Rectal smooth muscle tissue (tissue), 1 donor: ENCODE data around the gene POU3F1.

Experiments used
- H3K27ac ChIP-seq: one replicate; pipeline ENCODE4 v1.7.0; 2013; ENCODE audit warnings: low read depth, low read length, inconsistent platforms
- H3K27me3 ChIP-seq: one replicate; pipeline ENCODE4 v1.7.0; 2013; ENCODE audit warnings: low read length; ENCODE audit not compliant: control insufficient read depth, insufficient read depth
- H3K36me3 ChIP-seq: one replicate; pipeline ENCODE4 v1.7.0; 2013; ENCODE audit warnings: low read length; ENCODE audit not compliant: control insufficient read depth, insufficient read depth
- H3K4me1 ChIP-seq: one replicate; pipeline ENCODE4 v1.7.0; 2013; ENCODE audit warnings: low read length; ENCODE audit not compliant: control insufficient read depth, insufficient read depth
- H3K4me3 ChIP-seq: one replicate; pipeline ENCODE4 v1.7.0; 2013; ENCODE audit warnings: low read length
- H3K9ac ChIP-seq: one replicate; pipeline ENCODE4 v1.7.0; 2013; ENCODE audit warnings: low read length

The POU3F1 gene

DNA sequence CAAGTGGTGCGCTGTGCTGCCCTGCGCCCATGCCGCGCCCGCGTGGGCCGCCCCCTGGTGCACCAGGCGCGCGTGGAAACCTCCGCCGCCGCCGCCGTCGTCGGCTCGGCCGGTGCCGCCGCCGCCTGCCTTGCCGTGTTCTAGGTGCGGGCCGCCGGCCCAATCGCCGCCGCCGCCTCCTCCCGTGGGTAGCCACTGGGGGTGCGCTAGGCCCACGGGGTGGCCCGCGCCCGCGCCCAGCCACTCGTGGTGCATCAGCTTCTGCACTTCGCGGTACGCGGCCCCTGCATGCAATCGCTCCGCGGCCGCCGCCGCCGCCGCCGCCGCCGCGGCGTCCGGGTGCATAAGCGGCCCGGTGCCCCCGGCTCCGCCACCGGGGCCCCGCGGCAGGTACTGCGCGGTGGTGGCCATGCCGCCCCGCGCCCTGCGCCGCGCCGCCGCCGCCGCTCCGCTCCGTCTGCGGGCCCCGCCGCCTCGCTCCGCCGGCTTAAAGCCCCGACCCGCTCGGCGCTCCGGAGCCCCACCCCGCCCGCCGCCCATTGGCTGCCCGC is at the start of gene POU3F1:
POU3F1 (minus strand) TSS at position 461 of the 551 bp plus-strand sequence; CDS start at position 411, 50 bp downstream.
- Histone ChIP-seq H3K27ac (no peak within 1 kb of the TSS), H3K9ac (no peak within 1 kb of the TSS), H3K27me3 (peaks cover 31% of the 10 kb centered on the region)

DNA sequence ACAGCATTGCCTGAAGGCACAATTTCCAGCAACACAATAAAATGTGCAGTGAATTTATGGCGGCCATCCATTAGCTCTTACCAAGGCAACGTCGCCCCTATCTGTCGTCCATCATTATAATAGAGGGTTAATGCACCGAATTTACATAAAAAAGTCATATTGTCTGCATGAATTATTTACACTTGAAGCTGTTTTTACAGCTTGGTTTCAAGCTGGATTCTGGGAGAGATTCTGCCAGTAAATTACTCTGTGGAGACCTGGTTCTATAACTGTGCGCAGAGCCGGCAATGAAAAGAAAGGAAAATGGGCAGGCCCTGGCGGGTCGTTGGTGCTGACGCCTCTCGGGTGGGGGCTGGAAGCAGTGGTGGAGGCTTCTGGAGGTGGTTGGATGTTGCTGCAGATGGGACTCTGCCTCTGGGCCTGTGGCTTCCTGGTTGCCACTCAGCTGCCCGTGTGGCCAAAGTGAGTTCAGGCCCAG is 48.9 kb upstream of the POU3F1 start:
- no peak overlapping the region for H3K27ac ChIP-seq
- H3K9ac ChIP-seq, result no peak overlapping the region
- H3K27me3 ChIP-seq, result no peaks in the 10 kb centered on the region
- H3K4me3 ChIP-seq, result no peak overlapping the region
- H3K4me1 ChIP-seq, result no peaks in the 10 kb centered on the region
- no peaks in the 10 kb centered on the region for H3K36me3 ChIP-seq

More for the DNA sequence above, at the start of gene POU3F1:
- Histone ChIP-seq H3K4me1 (peaks cover 2% of the 10 kb centered on the region), H3K36me3 (no peaks in the 10 kb centered on the region), H3K4me3 (peak within 1 kb of the TSS; percentile 70)

- H3K9ac ChIP-seq, result no peak overlapping the region
- H3K27me3 ChIP-seq, result no peaks in the 10 kb centered on the region
- no peaks in the 10 kb centered on the region for H3K36me3 ChIP-seq
- H3K27ac ChIP-seq, result no peak overlapping the region
- no peaks in the 10 kb centered on the region for H3K4me1 ChIP-seq
- no peak overlapping the region for H3K4me3 ChIP-seq
Measured at GRCh38 chr1:38094711-38095290, 48.2 kb upstream of the POU3F1 start.

GRCh38 chr1:38093569-38094520 is 47.3 kb upstream of the POU3F1 start:
- Histone ChIP-seq H3K9ac (no peak overlapping the region), H3K4me3 (no peak overlapping the region), H3K36me3 (no peaks in the 10 kb centered on the region), H3K27me3 (no peaks in the 10 kb centered on the region), H3K4me1 (no peaks in the 10 kb centered on the region), H3K27ac (no peak overlapping the region)

DNA sequence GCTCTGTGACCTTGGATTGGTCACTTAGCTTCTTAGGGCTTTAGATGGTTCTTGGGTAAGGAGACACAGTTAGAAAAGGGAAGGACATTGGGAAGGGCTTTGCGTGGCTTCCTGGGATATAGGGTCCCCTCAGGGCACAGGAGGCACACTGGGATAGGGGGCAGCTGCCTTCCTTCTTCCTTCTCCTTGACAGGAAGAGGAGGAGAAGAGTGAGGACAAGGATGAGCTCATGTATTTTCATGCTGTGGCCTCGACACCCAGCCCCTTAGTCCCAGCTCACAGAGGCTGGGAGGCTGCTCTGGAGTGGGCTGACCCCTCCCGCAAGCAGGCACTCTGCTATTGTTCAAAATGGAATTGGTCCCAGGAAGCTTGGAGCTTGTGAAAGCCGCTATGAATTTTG is 45.7 kb upstream of the POU3F1 start:
- Histone ChIP-seq H3K36me3 (no peaks in the 10 kb centered on the region), H3K27me3 (peaks cover 5% of the 10 kb centered on the region), H3K4me3 (no peak overlapping the region), H3K9ac (no peak overlapping the region), H3K27ac (no peak overlapping the region), H3K4me1 (no peaks in the 10 kb centered on the region)

- H3K4me3 ChIP-seq, result no peak overlapping the region
- H3K27me3 ChIP-seq, result peaks cover 8% of the 10 kb centered on the region
- H3K36me3 ChIP-seq, result no peaks in the 10 kb centered on the region
- H3K4me1 ChIP-seq, result no peaks in the 10 kb centered on the region
- no peak overlapping the region for H3K9ac ChIP-seq
- no peak overlapping the region for H3K27ac ChIP-seq
Measured at GRCh38 chr1:38090796-38091195, 44.2 kb upstream of the POU3F1 start.

- peaks cover 8% of the 10 kb centered on the region for H3K27me3 ChIP-seq
- H3K36me3 ChIP-seq, result no peaks in the 10 kb centered on the region
- H3K4me1 ChIP-seq, result no peaks in the 10 kb centered on the region
- no peak overlapping the region for H3K4me3 ChIP-seq
- no peak overlapping the region for H3K9ac ChIP-seq
- H3K27ac ChIP-seq, result no peak overlapping the region
Measured at GRCh38 chr1:38089712-38090360, 43.2 kb upstream of the POU3F1 start.

DNA sequence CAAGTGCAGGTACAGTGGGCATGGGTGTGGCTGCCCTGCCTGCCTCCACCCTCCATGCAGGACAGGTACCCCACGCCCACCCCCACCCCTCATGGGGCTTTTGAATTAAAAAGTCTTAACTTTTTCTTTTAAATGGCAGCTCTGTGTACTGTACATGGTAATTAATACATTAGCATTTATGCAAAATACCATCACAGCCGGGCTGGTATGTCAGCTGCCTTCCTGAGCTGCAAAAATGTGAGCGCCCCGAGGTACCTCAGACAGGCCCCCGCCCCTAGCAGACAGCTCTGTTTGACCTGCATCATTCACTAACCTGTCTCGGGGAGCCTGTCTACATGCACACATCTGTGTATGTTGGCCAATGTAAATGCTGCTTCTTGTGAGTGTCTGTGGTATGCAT is 42.2 kb upstream of the POU3F1 start:
- H3K4me1 ChIP-seq, result no peaks in the 10 kb centered on the region
- peaks cover 8% of the 10 kb centered on the region for H3K27me3 ChIP-seq
- H3K36me3 ChIP-seq, result no peaks in the 10 kb centered on the region
- no peak overlapping the region for H3K27ac ChIP-seq
- H3K4me3 ChIP-seq, result no peak overlapping the region
- no peak overlapping the region for H3K9ac ChIP-seq

GRCh38 chr1:38088366-38088765 is 41.8 kb upstream of the POU3F1 start:
- Histone ChIP-seq H3K27ac (no peak overlapping the region), H3K36me3 (no peaks in the 10 kb centered on the region), H3K9ac (no peak overlapping the region), H3K4me1 (no peaks in the 10 kb centered on the region), H3K27me3 (peaks cover 8% of the 10 kb centered on the region), H3K4me3 (no peak overlapping the region)

GRCh38 chr1:38087676-38088075 is 41.1 kb upstream of the POU3F1 start:
- Histone ChIP-seq H3K9ac (no peak overlapping the region), H3K27ac (no peak overlapping the region), H3K4me1 (no peaks in the 10 kb centered on the region), H3K36me3 (no peaks in the 10 kb centered on the region), H3K4me3 (no peak overlapping the region), H3K27me3 (peaks cover 8% of the 10 kb centered on the region)

GRCh38 chr1:38085666-38086330 is 39.2 kb upstream of the POU3F1 start:
- Histone ChIP-seq H3K27me3 (peaks cover 8% of the 10 kb centered on the region), H3K36me3 (no peaks in the 10 kb centered on the region), H3K27ac (no peak overlapping the region), H3K9ac (no peak overlapping the region), H3K4me3 (no peak overlapping the region), H3K4me1 (no peaks in the 10 kb centered on the region)

DNA sequence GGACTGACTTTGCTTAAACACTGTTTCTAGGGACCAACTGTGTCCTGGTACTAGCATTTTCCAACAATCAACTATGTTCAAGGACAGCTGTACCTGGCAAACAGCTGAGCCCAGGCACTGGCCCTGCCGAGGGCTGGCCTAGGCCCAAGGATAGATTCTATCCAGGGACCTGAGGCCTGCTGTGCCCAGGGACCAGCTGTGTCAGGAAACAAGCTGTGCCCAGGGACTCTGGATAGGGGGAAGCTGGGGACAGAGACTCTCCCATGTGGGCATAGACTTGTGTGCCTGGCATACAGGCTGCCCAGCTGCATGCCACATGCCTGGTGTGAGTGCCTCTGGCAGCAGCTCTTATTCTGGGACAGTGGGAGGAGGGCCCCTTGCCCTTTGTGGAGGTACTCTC is 38.1 kb upstream of the POU3F1 start:
- H3K27me3 ChIP-seq, result peaks cover 8% of the 10 kb centered on the region
- H3K27ac ChIP-seq, result no peak overlapping the region
- no peak overlapping the region for H3K9ac ChIP-seq

More for the DNA sequence above, 38.1 kb upstream of the POU3F1 start:
- Histone ChIP-seq H3K4me3 (no peak overlapping the region), H3K36me3 (no peaks in the 10 kb centered on the region), H3K4me1 (no peaks in the 10 kb centered on the region)
